GM12865 (cell line): ENCODE results near the gene CAMK2B.
A peak's percentile ranks its signal among the peaks of the same experiment; 100 is the strongest.

Experiments
- DNase-seq: peaks from one replicate; pipeline ENCODE4 v3.0.0; 2010; ENCODE audit warnings: low read depth
- H3K4me3 ChIP-seq: 2 replicates; pipeline ENCODE4 v1.5.1; 2011; ENCODE audit warnings: mild to moderate bottlenecking, low read depth, low read length, control low read depth
- TF ChIP-seq, protein P1 (sequence below): IDR thresholded peaks from 2 replicates; pipeline ENCODE4 v1.5.1; 2011; ENCODE audit warnings: low read length, control low read depth, low read depth, inconsistent platforms; ENCODE audit not compliant: insufficient read depth; ENCODE audit errors: missing control alignments

Gene CAMK2B

DNA sequence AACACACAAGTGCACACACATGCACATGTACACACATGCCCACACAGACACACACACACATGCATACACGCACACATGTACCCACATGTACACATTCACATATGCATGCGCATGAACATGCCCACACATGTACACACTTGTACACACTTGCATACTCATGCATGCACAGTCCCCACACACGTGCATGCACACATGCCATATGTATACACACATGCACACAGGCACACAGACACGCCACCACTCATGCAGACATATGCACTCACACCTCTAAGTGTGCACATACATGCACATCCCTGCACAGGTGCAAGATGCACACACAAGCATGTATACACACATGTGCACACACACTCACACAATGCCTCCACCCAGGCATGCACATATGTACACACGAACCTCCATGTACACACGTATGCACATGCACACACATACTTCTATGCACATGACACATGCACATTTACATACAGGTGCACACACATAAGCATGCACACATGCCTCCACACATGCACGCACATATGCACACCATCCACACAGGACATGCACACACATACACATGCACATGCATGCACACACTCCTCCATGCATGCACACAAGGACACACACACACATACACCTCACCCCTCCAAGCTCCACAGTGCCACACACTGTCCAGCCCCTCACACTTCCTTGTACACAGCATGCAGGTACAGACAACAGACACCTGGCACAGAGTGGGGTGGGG lies 78.8 kb downstream of the CAMK2B start:
- no peak overlapping the region for H3K4me3 ChIP-seq
- DNase-seq = no peak
- TF ChIP-seq, protein P1, sequence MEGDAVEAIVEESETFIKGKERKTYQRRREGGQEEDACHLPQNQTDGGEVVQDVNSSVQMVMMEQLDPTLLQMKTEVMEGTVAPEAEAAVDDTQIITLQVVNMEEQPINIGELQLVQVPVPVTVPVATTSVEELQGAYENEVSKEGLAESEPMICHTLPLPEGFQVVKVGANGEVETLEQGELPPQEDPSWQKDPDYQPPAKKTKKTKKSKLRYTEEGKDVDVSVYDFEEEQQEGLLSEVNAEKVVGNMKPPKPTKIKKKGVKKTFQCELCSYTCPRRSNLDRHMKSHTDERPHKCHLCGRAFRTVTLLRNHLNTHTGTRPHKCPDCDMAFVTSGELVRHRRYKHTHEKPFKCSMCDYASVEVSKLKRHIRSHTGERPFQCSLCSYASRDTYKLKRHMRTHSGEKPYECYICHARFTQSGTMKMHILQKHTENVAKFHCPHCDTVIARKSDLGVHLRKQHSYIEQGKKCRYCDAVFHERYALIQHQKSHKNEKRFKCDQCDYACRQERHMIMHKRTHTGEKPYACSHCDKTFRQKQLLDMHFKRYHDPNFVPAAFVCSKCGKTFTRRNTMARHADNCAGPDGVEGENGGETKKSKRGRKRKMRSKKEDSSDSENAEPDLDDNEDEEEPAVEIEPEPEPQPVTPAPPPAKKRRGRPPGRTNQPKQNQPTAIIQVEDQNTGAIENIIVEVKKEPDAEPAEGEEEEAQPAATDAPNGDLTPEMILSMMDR = no peak

DNA sequence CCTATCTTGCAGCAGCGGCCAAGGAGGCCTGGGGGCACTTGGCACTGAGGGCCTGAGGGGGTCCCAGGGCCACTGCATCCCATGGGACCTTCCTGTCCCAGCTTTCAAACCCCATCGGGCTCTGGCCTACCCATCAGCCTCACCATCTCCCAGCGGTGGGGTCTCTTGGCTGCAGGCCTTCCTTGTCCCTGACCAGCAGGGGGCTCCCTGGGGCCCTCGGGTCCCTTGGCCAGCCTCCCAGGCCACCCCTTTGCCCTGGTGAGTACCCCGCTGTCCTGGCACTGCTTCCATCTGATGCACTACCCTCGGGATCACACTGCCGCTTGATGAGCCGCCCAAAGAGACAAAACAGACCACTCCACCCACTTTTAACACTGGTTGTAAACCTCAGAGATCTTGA lies 81.1 kb downstream of the CAMK2B start:
- TF ChIP-seq, protein P1 = peak; percentile 56
- peak; percentile 40 for DNase-seq
- no peak overlapping the region for H3K4me3 ChIP-seq

- no peak overlapping the region for H3K4me3 ChIP-seq
- TF ChIP-seq, protein P1 = no peak
- DNase-seq = no peak
Measured at GRCh38 chr7:44242091-44242490, 83.3 kb downstream of the CAMK2B start.

DNA sequence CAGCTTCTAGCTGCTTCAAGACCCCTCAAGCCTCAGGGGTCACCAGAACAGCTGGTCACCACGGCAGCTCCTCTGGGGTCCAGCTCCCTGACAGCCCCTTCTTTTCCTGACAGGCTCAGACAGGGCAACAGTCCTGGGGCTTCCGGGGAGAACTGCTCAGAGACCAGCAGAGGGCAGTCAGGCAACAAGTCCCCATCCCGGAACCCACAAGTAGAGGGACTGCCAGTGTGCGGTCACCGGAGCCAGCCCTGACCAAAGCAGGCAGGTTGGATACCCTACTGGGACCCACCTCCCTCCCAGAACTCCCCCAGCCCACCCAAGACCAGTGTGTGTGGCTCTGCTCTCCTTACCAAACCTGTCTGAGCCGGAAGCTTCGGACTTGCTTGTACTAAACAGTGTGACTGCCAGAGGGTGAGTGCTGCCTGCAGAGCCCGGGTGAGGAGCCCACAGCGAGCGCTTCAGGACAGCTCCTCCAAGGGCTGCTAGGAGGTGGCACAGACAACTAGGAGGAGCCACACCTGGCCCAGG lies 84.3 kb downstream of the CAMK2B start:
- no peak overlapping the region for H3K4me3 ChIP-seq
- TF ChIP-seq, protein P1 = peak; percentile 81
- peak; percentile 82 for DNase-seq

DNA sequence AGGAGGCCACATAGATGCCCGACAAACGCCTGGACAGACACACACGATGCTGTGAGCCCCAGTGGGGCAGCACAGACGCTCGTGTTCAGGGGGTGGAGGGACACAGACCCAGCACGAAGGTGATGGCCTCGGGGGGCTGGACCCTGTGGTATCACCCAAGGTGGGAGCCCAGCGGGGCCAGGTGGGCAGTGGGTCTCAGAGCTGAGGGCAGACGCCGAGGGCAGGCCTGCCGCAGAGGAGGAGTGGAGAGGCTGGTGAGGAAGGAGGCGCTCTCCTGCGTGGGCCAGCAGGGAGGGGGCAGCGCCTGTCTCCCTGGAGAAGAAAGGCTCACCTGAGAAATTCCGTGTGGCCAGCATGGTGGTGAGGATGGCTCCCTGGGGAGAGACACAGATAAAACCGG lies 85.0 kb downstream of the CAMK2B start:
- no peak overlapping the region for H3K4me3 ChIP-seq
- no peak for DNase-seq
- TF ChIP-seq, protein P1 = no peak

GRCh38 chr7:44239361-44239760 lies 86.0 kb downstream of the CAMK2B start:
- no peak overlapping the region for H3K4me3 ChIP-seq
- TF ChIP-seq, protein P1 = no peak
- no peak for DNase-seq
